SK-N-SH (cell line): ENCODE data around the gene EXOC4.

Source experiments
- CHD2 ChIP-seq: fragments of 150-350 bp; IDR thresholded peaks from 2 replicates; pipeline ENCODE4 v1.6.1; 2018; ENCODE audit warnings: low read length; ENCODE audit not compliant: partially characterized antibody
- CTCF ChIP-seq: fragments of 200-600 bp; sonication (generic); IDR thresholded peaks from 2 replicates; pipeline ENCODE4 v1.6.1; 2017; ENCODE audit warnings: antibody characterized with exemption, mild to moderate bottlenecking, moderate library complexity
- EP300 ChIP-seq, 2 experiments: IDR thresholded peaks; 2 replicates each; pipeline versions ENCODE4 v1.4.0 to v1.6.1; 2012; ENCODE audit warnings: borderline replicate concordance in 1 of 2, low read depth in 1 of 2, low read length in 1 of 2
- JUND ChIP-seq: IDR thresholded peaks from 2 replicates; pipeline ENCODE4 v1.4.0; 2012
- NFIC ChIP-seq: IDR thresholded peaks from 2 replicates; pipeline ENCODE4 v1.4.0; 2012; ENCODE audit warnings: borderline replicate concordance
- PBX3 ChIP-seq: IDR thresholded peaks from 2 replicates; pipeline ENCODE4; 2012
- POLR2AphosphoS5 ChIP-seq: IDR thresholded peaks from 2 replicates; pipeline ENCODE4 v1.6.1; 2012; ENCODE audit warnings: low read depth, low read length
- REST ChIP-seq: IDR thresholded peaks from 2 replicates; pipeline ENCODE4 v1.6.1; 2012; ENCODE audit warnings: mild to moderate bottlenecking, low read depth, low read length, moderate library complexity
- TAF1 ChIP-seq: IDR thresholded peaks from 2 replicates; pipeline ENCODE4 v1.6.1; 2012; ENCODE audit warnings: low read depth, mild to moderate bottlenecking, low read length, moderate library complexity, borderline replicate concordance
- TCF12 ChIP-seq: IDR thresholded peaks from 2 replicates; pipeline ENCODE4 v1.4.0; 2012
- YY1 ChIP-seq: IDR thresholded peaks from 2 replicates; pipeline ENCODE4 v1.4.0; 2012; ENCODE audit warnings: low read depth, mild to moderate bottlenecking

- TF ChIP-seq NFIC (no peak), CTCF (no peak), EP300 (IDR thresholded peaks at IDR 0.05; ENCODE audit: borderline replicate concordance in 1 of 2, low read depth in 1 of 2, low read length in 1 of 2) (peak in 1 of 2 experiments; percentile 82; a peak in 2 of 4 replicates), PBX3 (no peak), JUND (no peak), YY1 (no peak), CHD2 (no peak), REST (no peak), POLR2AphosphoS5 (no peak), TCF12 (no peak), TAF1 (no peak)
Observed at GRCh38 chr7:133293384-133294160, 40.7 kb downstream of the EXOC4 start.
